Smooth muscle cell (in vitro differentiated cells): ENCODE measurements around the gene NEK10. TPM values are rescaled to one million over a fixed set of nuclear protein-coding genes. Genes with fewer than 3 reads are reported as not detected.

Experiments used
- DNase-seq: peaks from one replicate; lab custom pipeline; 2025; ENCODE audit not compliant: unreplicated experiment; lab: John Stamatoyannopoulos, UW
- H2AFZ ChIP-seq: fragments of 200-600 bp; sonication (generic); 2 replicates; pipeline ENCODE4 v1.6.0; 2016; ENCODE audit warnings: antibody characterized with exemption, low read depth, mild to moderate bottlenecking
- H3F3A ChIP-seq: fragments of 200-600 bp; sonication (generic); 2 replicates; pipeline ENCODE4 v1.6.0; 2017; ENCODE audit warnings: antibody characterized with exemption, low read depth
- H3K27ac ChIP-seq: fragments of 200-600 bp; sonication (generic); 2 replicates; pipeline ENCODE4 v1.5.1; 2016; ENCODE audit warnings: low read depth, mild to moderate bottlenecking
- H3K27me3 ChIP-seq: fragments of 200-600 bp; sonication (generic); 2 replicates; pipeline ENCODE4 v1.6.1; 2016; ENCODE audit warnings: low read depth, mild to moderate bottlenecking
- H3K36me3 ChIP-seq: fragments of 200-600 bp; sonication (generic); 2 replicates; pipeline ENCODE4 v1.5.1; 2016; ENCODE audit warnings: low read depth
- H3K4me1 ChIP-seq: fragments of 200-600 bp; sonication (generic); 2 replicates; pipeline ENCODE4 v1.5.1; 2016; ENCODE audit warnings: low read depth
- H3K4me2 ChIP-seq: fragments of 200-600 bp; sonication (generic); 2 replicates; pipeline ENCODE4 v1.6.0; 2016; ENCODE audit warnings: mild to moderate bottlenecking
- H3K4me3 ChIP-seq: fragments of 200-600 bp; sonication (generic); 2 replicates; pipeline ENCODE4 v1.5.1; 2016; ENCODE audit warnings: mild to moderate bottlenecking
- H3K79me2 ChIP-seq: fragments of 200-600 bp; sonication (generic); 2 replicates; pipeline ENCODE4 v1.6.0; 2016; ENCODE audit warnings: low read depth, mild to moderate bottlenecking
- H3K9ac ChIP-seq: fragments of 200-600 bp; sonication (generic); 2 replicates; pipeline ENCODE4 v1.6.0; 2016; ENCODE audit warnings: low read depth
- H3K9me3 ChIP-seq: fragments of 200-600 bp; sonication (generic); replicated peaks from 2 replicates; pipeline ENCODE4 v1.5.1; 2016; ENCODE audit warnings: low read depth
- H4K20me1 ChIP-seq: fragments of 200-600 bp; sonication (generic); 2 replicates; pipeline ENCODE4 v1.6.0; 2016; ENCODE audit warnings: low read depth
- WGBS: methylation state at CpG from one replicate; pipeline ENCODE4 v1.1.7; 2016; ENCODE audit warnings: low lambda C conversion rate; 5-methylcytosine and 5-hydroxymethylcytosine counted together
- polyA plus RNA-seq: library from polyadenylated mRNA; unstranded; fragments of >200 nt; fragmentation: Nextera tagmentation; extraction: Ambion mirVana; gene quantifications from 2 replicates; pipeline ENCODE4 v1.2.1, GENCODE V29; 2016
- total RNA-seq: library from RNA; depleted of rRNA; stranded (reverse); fragments of >200 nt; gene quantifications from 2 replicates; pipeline ENCODE4 v1.2.3, GENCODE V29; 2014
- TF ChIP-seq, protein P1 (sequence below): fragments of 200-600 bp; sonication (generic); IDR thresholded peaks from 2 replicates; pipeline ENCODE4 v1.5.1; 2017; ENCODE audit warnings: borderline replicate concordance, mild to moderate bottlenecking, antibody characterized with exemption; ENCODE audit not compliant: insufficient read depth, poor library complexity, severe bottlenecking

NEK10 gene
- total and polyA plus RNA-seq, 2 experiments from 2014 or later, result 2.7 TPM; not detected in 1

DNA sequence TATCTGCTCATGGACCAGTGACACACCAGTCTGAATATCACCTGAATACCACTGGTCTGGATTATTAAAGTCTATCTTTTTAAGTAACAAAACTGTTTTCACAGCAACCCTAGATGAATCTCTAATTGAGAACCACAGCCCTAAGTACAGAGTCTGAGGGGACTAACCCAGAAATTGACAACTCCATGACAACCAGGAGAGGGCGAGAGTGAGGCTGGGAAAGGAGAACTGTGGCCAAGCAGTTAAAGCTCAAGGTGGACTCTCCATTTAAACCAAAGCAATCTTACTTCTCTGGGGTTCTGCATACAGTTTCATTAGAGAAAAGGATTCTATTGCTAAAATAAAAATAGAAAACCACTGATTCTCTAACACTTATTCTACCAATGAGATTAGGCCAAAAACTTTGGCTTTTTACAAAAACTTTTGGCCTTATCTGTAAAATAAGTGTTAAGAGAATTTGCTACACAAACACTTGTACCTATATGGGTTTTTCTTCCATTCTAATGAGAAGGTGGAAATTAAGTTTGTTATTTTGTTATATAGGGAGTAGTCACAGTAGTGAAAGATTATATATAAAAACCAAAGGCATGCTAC is 11.4 kb downstream of the NEK10 start:
- H4K20me1 ChIP-seq, result no peaks in the 10 kb centered on the region
- H2AFZ ChIP-seq, result no peak overlapping the region
- no peak overlapping the region for H3K4me2 ChIP-seq
- H3K27me3 ChIP-seq, result no peaks in the 10 kb centered on the region
- H3K9ac ChIP-seq, result no peak overlapping the region
- 7% methylated on average over 1 of the region's 1 CpG for WGBS
- no peaks in the 10 kb centered on the region for H3K79me2 ChIP-seq
- H3K27ac ChIP-seq, result no peak overlapping the region
- H3K4me1 ChIP-seq, result no peaks in the 10 kb centered on the region
- no peak overlapping the region for H3K4me3 ChIP-seq
- DNase-seq, result no peak
- no peaks in the 10 kb centered on the region for H3K9me3 ChIP-seq
- TF ChIP-seq, protein P1, sequence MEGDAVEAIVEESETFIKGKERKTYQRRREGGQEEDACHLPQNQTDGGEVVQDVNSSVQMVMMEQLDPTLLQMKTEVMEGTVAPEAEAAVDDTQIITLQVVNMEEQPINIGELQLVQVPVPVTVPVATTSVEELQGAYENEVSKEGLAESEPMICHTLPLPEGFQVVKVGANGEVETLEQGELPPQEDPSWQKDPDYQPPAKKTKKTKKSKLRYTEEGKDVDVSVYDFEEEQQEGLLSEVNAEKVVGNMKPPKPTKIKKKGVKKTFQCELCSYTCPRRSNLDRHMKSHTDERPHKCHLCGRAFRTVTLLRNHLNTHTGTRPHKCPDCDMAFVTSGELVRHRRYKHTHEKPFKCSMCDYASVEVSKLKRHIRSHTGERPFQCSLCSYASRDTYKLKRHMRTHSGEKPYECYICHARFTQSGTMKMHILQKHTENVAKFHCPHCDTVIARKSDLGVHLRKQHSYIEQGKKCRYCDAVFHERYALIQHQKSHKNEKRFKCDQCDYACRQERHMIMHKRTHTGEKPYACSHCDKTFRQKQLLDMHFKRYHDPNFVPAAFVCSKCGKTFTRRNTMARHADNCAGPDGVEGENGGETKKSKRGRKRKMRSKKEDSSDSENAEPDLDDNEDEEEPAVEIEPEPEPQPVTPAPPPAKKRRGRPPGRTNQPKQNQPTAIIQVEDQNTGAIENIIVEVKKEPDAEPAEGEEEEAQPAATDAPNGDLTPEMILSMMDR, result peak; percentile 51
- H3K36me3 ChIP-seq, result no peaks in the 10 kb centered on the region
- H3F3A ChIP-seq, result no peaks in the 10 kb centered on the region

DNA sequence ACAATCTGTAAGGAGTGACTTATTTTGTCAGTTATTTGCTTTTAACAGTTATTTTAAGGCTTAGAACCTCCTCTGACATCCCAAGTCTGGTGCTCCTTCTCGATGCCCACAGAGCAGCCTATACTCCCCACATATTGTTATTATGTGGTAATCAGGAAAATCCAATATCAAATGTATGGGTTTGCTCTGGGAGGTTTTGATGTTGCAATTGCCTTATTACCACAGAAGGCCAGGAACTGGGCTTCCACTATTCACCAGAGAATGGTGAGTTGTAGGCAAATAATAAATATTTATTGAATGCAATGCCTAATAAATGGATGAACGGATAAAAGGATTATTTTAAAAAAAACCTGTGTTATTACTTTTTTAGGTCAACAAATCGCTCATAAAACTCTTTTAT is 12.2 kb downstream of the NEK10 start:
- H3K4me3 ChIP-seq, result no peak overlapping the region
- TF ChIP-seq, protein P1, result no peak
- H3K4me2 ChIP-seq, result no peak overlapping the region
- 61% methylated on average over 3 of the region's 3 CpGs for WGBS
- H3K4me1 ChIP-seq, result no peaks in the 10 kb centered on the region
- no peaks in the 10 kb centered on the region for H3F3A ChIP-seq
- H3K9ac ChIP-seq, result no peak overlapping the region
- no peak overlapping the region for H2AFZ ChIP-seq
- no peak overlapping the region for H3K27ac ChIP-seq
- no peaks in the 10 kb centered on the region for H3K36me3 ChIP-seq
- no peaks in the 10 kb centered on the region for H4K20me1 ChIP-seq
- no peaks in the 10 kb centered on the region for H3K9me3 ChIP-seq
- no peaks in the 10 kb centered on the region for H3K79me2 ChIP-seq
- H3K27me3 ChIP-seq, result no peaks in the 10 kb centered on the region
- DNase-seq, result no peak

DNA sequence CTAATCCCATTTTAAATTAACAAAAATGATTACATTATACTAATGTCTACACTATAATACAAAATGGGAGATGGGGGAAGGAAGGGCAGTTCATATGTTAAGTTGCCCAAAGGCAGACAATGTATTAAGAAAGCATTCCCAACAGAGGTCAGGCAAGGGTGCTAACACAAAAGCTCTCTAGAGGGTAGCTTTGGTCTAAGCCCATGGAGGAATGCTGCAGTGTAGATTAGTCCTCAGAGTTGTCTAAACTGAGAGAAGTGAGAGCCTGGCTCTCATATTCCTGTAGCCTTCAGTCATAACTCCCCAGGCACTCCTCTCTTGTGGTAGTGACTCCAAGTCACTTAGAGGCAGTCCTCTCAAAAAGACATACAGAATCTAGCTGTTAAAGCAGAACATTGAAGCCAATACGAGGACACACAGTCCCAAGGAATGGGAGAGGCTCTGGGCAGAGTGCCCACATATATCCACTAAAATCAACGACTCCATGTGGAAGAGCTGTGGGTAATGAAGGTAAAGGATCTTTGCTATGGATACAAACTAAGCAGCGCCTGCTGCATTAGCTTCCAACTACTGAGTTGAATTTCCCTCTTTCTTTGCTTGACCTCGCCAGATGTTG is 14.5 kb downstream of the NEK10 start:
- H4K20me1 ChIP-seq, result no peaks in the 10 kb centered on the region

More for the DNA sequence above, 14.5 kb downstream of the NEK10 start:
- Histone ChIP-seq H3K27ac (no peak overlapping the region), H3F3A (no peaks in the 10 kb centered on the region), H2AFZ (no peak overlapping the region), H3K9ac (no peak overlapping the region), H3K27me3 (no peaks in the 10 kb centered on the region), H3K4me1 (no peaks in the 10 kb centered on the region), H3K4me2 (no peak overlapping the region), H3K36me3 (no peaks in the 10 kb centered on the region), H3K4me3 (no peak overlapping the region), H3K79me2 (no peaks in the 10 kb centered on the region), H3K9me3 (no peaks in the 10 kb centered on the region)
- TF ChIP-seq, protein P1, result no peak
- DNase-seq, result no peak
- WGBS, result 91% methylated on average over 4 of the region's 4 CpGs
